Endothelial cell of umbilical vein (primary cell): Measurements from ENCODE around the gene FAM90A26.
"Not testable (repeated sequence)": the region's sequence is repeated elsewhere in the genome, so short reads cannot be mapped to it uniquely, and the experiment has no call there.

Source experiments
- EZH2 ChIP-seq: IDR thresholded peaks from 2 replicates; pipeline ENCODE4 v1.6.1; 2012; ENCODE audit warnings: borderline replicate concordance, low read depth, mild to moderate bottlenecking, moderate library complexity, low read length, inconsistent platforms; ENCODE audit not compliant: severe bottlenecking
- GATA2 ChIP-seq: IDR thresholded peaks from 2 replicates; pipeline ENCODE4 v1.7.0; 2011; ENCODE audit warnings: low read depth, mild to moderate bottlenecking, moderate library complexity, mixed read lengths, low read length; ENCODE audit not compliant: insufficient read length, insufficient read depth
- POLR2A ChIP-seq: IDR thresholded peaks from 2 replicates; pipeline ENCODE4 v1.6.1; 2012; ENCODE audit warnings: low read depth, mild to moderate bottlenecking, control low read depth, low read length
- POLR2AphosphoS5 ChIP-seq: IDR thresholded peaks from 2 replicates; pipeline ENCODE4 v1.6.1; 2012; ENCODE audit warnings: low read depth, mild to moderate bottlenecking, control low read depth, low read length, moderate library complexity; ENCODE audit not compliant: insufficient read depth
- TF ChIP-seq, protein P1 (sequence below), 2 donors: IDR thresholded peaks; 1 replicate in 1 of 2; 2 replicates in 1 of 2; pipeline ENCODE4 v1.5.1; 2011; ENCODE audit warnings: low read length in 2 of 2, mild to moderate bottlenecking in 2 of 2, moderate library complexity in 2 of 2, control low read depth in 1 of 2, inconsistent platforms in 1 of 2, low read depth in 1 of 2; ENCODE audit not compliant: insufficient read depth in 1 of 2; ENCODE audit errors: extremely low read depth in 1 of 2

DNA sequence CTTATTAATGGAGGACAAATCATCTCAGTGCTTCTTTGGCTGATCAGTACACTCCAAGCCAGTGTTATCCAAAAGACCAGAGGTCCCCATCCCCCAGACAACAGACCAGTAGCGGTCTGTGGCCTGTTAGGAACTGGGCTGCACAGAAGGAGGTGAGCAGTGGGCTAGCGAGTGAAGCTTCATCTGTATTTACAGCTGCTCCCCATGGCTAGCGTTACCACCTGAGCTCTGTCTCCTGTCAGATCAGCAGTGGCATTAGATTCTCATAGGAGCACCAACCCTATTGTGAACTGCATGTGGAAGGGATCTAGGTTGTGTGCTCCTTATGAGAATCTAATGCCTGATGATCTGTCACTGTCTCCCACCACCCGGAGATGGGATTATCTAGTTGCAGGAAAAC, 37.4 kb upstream of the FAM90A26 start:
- TF ChIP-seq, protein P1, sequence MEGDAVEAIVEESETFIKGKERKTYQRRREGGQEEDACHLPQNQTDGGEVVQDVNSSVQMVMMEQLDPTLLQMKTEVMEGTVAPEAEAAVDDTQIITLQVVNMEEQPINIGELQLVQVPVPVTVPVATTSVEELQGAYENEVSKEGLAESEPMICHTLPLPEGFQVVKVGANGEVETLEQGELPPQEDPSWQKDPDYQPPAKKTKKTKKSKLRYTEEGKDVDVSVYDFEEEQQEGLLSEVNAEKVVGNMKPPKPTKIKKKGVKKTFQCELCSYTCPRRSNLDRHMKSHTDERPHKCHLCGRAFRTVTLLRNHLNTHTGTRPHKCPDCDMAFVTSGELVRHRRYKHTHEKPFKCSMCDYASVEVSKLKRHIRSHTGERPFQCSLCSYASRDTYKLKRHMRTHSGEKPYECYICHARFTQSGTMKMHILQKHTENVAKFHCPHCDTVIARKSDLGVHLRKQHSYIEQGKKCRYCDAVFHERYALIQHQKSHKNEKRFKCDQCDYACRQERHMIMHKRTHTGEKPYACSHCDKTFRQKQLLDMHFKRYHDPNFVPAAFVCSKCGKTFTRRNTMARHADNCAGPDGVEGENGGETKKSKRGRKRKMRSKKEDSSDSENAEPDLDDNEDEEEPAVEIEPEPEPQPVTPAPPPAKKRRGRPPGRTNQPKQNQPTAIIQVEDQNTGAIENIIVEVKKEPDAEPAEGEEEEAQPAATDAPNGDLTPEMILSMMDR (IDR thresholded peaks at IDR 0.05; ENCODE audit: extremely low read depth in 1 of 2, insufficient read depth in 1 of 2, low read depth in 1 of 2, low read length in 2 of 2), result not testable (repeated sequence)
- not testable (repeated sequence) for TF ChIP-seq EZH2, POLR2AphosphoS5, GATA2, POLR2A
